GM19438 (cell line): ENCODE data around the gene ERBIN.
"Not testable (repeated sequence)": the region's sequence is repeated elsewhere in the genome, so short reads cannot be mapped to it uniquely, and the experiment has no call there.

Experiments
- ATAC-seq: cut with Tn5 transposase; IDR thresholded peaks from one replicate; pipeline ENCODE4 v1.9.1; 2021; ENCODE audit warnings: low read depth; ENCODE audit not compliant: unreplicated experiment

The ERBIN gene

DNA sequence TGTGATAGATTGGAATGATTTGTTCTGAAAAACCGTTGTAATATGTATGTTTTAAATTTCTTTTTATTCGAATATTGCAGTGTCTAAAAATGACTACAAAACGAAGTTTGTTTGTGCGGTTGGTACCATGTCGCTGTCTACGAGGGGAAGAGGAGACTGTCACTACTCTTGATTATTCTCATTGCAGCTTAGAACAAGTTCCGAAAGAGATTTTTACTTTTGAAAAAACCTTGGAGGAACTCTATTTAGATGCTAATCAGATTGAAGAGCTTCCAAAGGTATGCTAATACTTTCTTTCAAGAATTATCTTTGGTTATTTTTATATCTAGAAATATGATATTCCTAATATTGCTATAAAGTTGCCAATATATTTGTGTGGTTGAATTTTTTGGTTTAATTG, 66.3 kb downstream of the ERBIN start:
- ATAC-seq = no peak

DNA sequence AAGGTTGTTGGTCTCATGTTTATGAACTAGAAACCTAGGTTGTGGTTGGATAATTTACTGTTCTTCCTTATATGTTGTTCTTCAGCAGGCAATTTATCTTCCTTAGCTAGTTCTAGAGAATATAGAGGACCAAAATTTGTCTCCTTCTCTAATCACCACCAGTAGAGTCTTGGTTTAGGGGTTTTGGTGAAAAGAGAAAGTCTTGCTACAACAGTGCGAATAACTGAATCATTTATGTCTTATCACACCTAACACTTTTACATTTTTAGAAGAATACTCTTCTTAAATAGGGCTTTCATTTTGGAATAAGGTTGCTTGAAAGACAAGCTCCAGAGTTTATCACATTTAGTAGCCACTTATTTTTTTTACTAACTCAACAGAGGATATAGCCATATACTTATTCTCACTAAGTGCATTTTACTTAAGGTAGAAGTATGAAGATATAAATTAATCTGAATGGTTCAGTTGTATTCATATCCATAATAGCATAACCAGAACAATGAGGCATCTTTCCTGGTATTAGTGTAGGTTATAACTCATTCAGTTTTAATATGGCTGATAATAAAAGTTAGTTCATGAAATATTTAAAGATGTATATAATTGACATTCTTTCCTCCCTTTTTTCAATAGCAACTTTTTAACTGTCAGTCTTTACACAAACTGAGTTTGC, 67.9 kb downstream of the ERBIN start:
- ATAC-seq = no peak

- no peak for ATAC-seq
These were observed 72.8 kb downstream of the ERBIN start for GRCh38 chr5:65999061-65999723.

DNA sequence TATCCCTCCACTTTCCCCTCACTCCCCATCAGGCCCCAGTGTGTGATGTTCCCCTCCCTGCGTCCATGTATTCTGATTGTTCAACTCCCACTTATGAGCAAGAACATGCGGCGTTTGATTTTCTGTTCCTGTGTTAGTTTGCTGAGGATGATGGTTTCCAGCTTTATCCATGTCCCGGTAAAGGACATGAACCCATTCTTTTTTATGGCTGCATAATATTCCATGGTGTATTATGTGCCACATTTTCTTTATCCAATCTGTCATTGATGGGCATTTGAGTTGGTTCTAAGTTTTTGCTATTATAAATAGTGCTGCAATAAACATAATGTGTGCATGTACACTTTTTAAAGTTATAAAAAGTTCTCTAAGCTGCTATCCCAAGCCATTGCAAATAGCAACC, 75.6 kb downstream of the ERBIN start:
- ATAC-seq = no peak

GRCh38 chr5:66002415-66002814, 76.0 kb downstream of the ERBIN start:
- ATAC-seq = no peak

- no peak for ATAC-seq
These were observed 77.8 kb downstream of the ERBIN start for GRCh38 chr5:66004216-66004615.

- no peak for ATAC-seq
These were observed 82.9 kb downstream of the ERBIN start for GRCh38 chr5:66009277-66009676.

DNA sequence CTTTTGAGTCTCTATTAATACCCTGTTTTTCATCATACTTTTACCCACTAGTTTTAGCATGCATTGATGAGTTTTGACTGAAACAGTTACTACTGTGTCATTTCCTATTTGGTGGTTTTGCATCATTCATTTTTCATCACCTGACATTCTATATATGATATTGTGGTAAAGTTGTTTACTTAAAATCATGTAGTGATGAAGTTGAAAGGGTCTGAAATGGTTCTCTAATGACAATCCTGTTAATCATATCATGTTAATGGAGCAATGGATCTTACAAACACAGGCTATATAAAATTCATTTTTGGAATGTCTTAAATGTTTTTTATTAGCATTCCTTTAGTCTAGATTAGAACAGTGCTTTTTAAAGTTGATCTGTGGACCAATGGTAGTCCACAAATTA, 84.1 kb downstream of the ERBIN start:
- no peak for ATAC-seq

GRCh38 chr5:66012271-66012670, 85.9 kb downstream of the ERBIN start:
- ATAC-seq = no peak

- no peak for ATAC-seq
These were observed 87.0 kb downstream of the ERBIN start for GRCh38 chr5:66013397-66013796.

DNA sequence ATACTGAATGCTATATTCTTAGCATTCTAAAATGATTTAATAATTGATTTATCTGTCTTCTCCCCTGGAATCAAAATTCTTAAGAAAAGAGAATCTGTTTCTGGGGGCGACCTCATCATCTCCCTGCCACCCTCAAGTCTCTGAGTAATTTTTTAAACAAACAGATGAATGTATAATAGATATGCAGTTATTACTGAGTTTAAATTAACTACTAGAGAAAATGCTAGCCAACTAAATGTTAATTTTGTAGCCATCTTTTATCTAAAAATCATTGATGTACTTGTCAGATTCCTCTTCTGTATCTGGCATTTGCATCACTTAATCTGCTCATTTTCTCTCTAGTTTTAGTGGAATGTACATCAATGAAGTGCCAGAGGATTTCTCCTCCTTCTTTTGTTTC, 87.5 kb downstream of the ERBIN start:
- no peak for ATAC-seq

GRCh38 chr5:66015196-66015960, 89.0 kb downstream of the ERBIN start:
- no peak for ATAC-seq

DNA sequence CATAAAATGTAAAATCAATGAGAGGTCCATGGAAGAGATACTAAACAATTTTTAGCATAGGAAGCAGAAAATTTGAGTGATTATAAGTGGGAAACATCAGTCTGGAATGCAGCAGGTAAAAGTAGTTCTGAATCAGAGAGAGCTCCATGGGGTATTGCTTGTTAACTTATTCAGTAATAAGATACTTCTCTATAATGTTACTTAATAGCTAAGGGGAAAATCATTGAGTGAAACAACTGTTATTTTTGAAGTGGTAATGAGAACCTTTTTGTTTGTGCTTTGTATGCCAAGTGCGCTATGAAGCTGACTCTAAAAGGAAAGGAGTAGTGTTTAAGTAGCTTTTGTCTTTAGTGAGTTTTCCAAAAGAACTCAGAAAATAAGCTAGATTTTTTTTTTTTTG, 95.2 kb downstream of the ERBIN start:
- ATAC-seq = no peak

DNA sequence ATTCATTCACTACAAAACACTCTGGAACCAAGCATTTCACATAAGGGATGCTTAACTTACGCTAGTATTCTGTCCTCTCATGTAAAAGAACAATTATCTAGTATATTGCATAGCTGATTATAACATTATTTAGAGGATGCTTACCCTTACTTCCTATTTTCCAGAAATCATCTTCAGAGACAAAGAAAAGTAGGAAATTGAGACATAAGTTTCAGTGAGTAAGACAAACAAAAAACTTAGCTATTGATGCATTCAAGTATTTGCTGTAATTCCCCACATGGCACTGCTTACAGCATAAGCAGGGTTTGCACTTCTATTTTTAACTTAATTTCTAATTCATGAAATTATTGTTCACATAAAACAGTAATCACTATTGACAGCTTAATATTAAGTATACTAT, 112.9 kb downstream of the ERBIN start:
- no peak for ATAC-seq

DNA sequence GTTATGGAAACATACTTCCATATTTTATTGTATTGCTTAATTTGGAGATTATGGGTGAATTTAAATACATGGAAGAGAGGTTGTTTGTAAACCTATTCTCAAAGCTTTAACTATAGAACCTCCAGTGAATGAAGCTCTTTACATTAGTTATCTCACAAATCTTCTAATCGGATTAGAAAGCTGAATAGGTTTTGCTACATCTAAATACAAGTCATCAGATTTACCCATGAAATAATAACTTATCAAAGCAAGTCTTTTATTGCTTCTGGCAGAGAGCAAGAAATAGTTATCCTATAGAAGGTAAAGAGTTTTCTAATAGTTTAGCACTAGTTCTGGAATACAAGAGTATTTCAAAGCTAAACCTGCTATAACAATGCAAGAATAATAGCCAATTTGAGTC, 113.3 kb downstream of the ERBIN start:
- ATAC-seq = no peak

DNA sequence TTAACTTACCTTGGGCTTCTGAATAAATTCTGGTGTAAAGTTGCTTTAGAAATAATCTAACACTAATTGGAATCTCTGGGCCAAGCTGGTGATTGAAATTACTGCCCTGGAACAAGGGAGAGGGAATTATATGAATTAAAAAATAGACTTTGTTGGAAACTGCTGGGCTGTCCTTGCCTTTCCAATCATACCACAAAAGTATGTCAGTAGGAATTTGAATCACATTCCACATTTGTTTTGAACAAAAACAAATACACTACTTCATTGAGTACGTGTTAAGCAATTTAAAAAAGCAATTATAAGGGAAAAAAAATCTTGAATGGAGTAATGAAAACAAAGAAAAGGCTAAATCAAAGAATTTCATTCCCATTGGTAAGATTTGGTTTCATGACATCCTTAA, 115.3 kb downstream of the ERBIN start:
- ATAC-seq = no peak

GRCh38 chr5:66057239-66057638, 130.9 kb downstream of the ERBIN start:
- no peak for ATAC-seq

DNA sequence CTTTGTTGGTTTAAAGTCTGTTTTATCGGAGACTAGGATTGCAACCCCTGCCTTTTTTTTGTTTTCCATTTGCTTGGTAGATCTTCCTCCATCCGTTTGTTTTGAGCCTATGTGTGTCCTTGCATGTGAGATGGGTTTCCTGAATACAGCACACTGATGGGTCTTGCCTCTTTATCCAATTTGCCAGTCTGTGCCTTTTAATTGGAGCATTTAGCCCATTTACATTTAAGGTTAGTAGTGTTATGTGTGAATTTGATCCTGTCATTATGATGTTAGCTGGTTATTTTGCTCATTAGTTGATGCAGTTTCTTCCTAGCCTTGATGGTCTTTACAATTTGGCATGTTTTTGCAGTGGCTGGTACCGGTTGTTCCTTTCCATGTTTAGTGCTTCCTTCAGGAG, 134.9 kb downstream of the ERBIN start:
- ATAC-seq = not testable (repeated sequence)

DNA sequence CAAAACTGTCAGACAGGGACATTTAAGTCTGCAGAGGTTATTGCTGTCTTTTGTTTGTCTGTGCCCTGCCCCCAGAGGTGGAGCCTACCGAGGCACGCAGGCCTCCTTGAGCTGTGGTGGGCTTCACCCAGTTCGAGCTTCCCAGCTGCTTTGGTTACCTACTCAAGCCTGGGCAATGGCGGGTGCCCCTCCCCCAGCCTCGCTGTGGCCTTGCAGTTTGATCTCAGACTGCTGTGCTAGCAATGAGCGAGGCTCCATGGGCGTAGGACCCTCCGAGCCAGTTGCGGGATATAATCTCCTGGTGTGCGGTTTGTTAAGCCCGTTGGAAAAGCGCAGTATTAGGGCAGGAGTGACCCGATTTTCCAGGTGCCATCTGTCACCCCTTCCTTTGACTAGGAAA, 136.7 kb downstream of the ERBIN start:
- not testable (repeated sequence) for ATAC-seq

GRCh38 chr5:66066826-66067225, 140.5 kb downstream of the ERBIN start:
- ATAC-seq = no peak

GRCh38 chr5:66072031-66072430, 145.7 kb downstream of the ERBIN start:
- ATAC-seq = no peak

DNA sequence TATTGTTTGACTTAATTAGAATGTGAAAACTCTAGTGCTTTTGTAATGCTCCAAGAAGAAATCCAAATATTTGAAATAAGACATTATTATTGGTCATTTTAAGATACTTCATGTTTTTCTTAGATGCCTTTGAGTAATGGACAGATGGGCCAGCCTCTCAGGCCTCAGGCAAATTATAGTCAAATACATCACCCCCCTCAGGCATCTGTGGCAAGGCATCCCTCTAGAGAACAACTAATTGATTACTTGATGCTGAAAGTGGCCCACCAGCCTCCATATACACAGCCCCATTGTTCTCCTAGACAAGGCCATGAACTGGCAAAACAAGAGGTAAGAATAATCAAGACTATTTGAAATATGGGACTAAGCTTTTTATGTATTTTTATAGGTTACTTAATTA, 148.5 kb downstream of the ERBIN start:
- ATAC-seq = no peak
